Activated gamma-delta T cell treated with anti-CD3 and anti-CD28 coated beads, Interleukin-2, amount 50 U/mL, for 16 hours (primary cell): ENCODE measurements around the gene GLIPR1.
"Not testable (repeated sequence)": the region's sequence is repeated elsewhere in the genome, so short reads cannot be mapped to it uniquely, and the experiment has no call there.

Source experiments
- DNase-seq: peaks from one replicate; pipeline ENCODE4 v3.0.0-alpha.2; 2020; ENCODE audit warnings: low read depth

The GLIPR1 gene

GRCh38 chr12:75521224-75521623 lies 40.7 kb downstream of the GLIPR1 start:
- not testable (repeated sequence) for DNase-seq

DNA sequence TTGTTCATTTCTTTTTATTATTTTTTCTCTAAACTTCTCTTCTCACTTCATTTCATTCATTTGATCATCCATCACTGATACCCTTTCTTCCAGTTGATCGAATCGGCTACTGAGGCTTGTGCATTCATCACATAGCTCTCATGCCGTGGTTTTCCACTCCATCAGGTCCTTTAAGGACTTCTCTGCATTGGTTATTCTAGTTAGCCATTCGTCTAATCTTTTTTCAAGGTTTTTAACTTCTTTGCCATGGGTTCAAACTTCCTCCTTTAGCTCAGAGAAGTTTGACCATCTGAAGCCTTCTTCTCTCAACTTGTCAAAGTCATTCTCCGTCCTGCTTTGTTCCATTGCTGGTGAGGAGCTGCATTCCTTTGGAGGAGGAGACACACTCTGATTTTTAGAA lies 41.6 kb downstream of the GLIPR1 start:
- DNase-seq: not testable (repeated sequence)

GRCh38 chr12:75525263-75525662 lies 44.7 kb downstream of the GLIPR1 start:
- DNase-seq: no peak

DNA sequence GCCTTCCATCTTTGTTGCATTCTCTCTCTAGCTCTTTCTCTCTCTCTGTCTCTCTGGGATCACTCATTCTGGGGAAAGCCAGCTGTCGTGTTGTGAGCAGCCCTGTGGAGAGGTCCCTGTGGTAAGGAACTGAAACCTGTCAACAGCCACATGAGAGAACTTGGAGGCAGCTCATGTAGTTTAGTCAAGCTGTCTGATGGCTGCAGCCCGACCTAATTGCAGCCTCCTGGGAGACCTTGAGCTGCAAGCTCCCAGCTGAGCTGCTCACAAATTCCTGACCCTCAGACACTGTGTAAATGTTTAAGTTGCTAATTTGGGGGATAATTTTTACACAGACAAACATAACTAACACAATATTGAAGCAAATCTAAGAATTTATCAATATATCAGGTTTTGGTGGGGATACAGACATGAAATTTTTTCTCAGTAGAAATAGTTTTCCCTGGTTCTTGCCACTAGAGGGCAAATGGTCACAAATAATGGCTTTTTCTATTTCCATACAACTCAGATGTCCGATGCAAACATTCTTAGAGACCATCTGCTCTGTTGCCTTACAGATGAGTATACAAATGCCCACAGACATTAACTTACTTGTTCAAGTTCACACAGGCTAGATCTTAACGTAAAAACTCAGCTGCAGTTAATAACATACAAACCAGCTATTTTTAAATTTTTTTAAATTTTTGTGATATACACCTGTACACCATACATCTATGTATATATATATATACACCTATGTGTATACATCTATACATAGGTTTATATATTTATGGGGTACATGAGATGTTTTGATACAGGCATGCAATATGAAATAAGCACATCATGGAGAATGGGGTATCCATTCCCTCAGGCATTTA lies 46.3 kb downstream of the GLIPR1 start:
- DNase-seq: no peak

- DNase-seq: no peak
Measured at GRCh38 chr12:75528272-75528671, 47.7 kb downstream of the GLIPR1 start.

- DNase-seq: no peak
Measured at GRCh38 chr12:75528692-75529091, 48.1 kb downstream of the GLIPR1 start.

- DNase-seq: no peak
Measured at GRCh38 chr12:75529316-75529715, 48.8 kb downstream of the GLIPR1 start.

DNA sequence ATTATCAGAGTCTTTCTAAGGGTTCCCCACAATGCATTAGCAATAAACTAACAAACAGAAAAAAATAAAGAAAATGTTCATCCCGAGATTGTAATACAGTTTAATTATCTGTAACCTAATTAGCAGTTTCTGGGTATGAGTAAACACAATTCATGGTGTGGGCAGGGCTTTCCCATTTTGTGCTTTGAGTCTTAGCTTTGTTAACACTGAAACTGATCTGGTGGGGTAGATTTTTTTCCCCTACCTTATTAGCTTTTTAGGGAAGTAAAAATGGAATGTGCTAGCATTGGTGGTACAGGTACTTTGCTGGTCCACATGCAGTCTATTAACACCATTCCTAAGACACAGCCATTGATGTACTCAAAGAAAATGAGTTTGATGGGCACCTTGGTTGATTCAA lies 49.3 kb downstream of the GLIPR1 start:
- DNase-seq: no peak

- no peak for DNase-seq
Measured at GRCh38 chr12:75533239-75533638, 52.7 kb downstream of the GLIPR1 start.

- DNase-seq: no peak
Measured at GRCh38 chr12:75539889-75540288, 59.3 kb downstream of the GLIPR1 start.

GRCh38 chr12:75542942-75543341 lies 62.4 kb downstream of the GLIPR1 start:
- no peak for DNase-seq

DNA sequence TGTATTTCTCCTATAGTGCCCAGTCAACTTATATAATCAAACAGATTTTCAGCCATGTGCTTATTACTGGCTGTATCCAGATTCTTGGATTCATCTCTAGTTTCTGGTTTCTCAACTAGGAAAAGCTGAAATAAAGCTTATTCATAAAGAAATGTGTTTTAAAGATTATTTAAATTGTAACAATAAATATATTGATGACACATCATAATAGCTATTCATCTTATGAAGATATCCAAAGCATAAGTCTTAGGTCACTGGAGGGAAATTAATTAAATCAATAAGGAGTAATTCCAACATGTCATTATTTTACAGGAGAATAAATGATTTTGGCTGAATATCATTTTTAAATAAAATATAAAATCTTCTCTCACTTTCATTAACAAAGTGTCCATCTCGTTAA lies 63.0 kb downstream of the GLIPR1 start:
- no peak for DNase-seq

- DNase-seq: no peak
Measured at GRCh38 chr12:75545636-75546035, 65.1 kb downstream of the GLIPR1 start.

- DNase-seq: no peak
Measured at GRCh38 chr12:75548879-75549278, 68.3 kb downstream of the GLIPR1 start.

- no peak for DNase-seq
Measured at GRCh38 chr12:75549989-75550388, 69.4 kb downstream of the GLIPR1 start.

GRCh38 chr12:75550401-75551240 lies 70.1 kb downstream of the GLIPR1 start:
- no peak for DNase-seq

DNA sequence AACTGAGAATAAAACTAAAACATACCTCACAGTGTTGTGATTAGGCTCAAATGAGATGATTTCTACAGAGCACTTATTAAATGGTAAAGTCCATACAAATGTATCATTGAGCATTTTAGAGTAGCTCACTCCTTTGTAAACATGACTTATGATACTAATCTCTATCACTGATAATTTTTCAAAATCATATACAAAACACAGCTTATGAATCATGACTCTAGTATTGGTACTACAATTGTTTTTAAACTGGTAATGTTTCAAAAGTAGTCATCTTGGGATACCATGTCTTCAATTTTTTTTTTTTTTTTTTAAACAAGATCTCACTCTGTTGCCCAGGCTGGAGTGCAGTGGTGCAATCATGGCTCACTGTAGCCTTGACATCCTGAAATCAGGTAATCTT lies 70.9 kb downstream of the GLIPR1 start:
- no peak for DNase-seq

- DNase-seq: no peak
Measured at GRCh38 chr12:75553398-75553797, 72.8 kb downstream of the GLIPR1 start.
